ENCODE data around the gene TSHZ2. TPM values are rescaled to one million over a fixed set of nuclear protein-coding genes. Genes with fewer than 3 reads are reported as not detected.

Gene TSHZ2
- total and polyA plus RNA-seq, 2 donors (not counting 3 experiments of a cell fraction or from before 2014, with no cell fraction given) = not detected

GRCh38 chr20:53524589-53525312 is 552.6 kb downstream of the TSHZ2 start:
- no peaks in the 10 kb centered on the region for H3K36me3 ChIP-seq (ENCODE audit: control insufficient read depth in 2 of 2, extremely low read depth in 1 of 2, insufficient read depth in 2 of 2, low read length in 2 of 2)
- no peak overlapping the region for H2AFZ ChIP-seq (ENCODE audit: low read depth, low read length)
- ChIA-PET CTCF (no interaction called here), POLR2A (no interaction called here)
- no TSS peak for BruUV-seq (replicated peaks)
- H3K9me1 ChIP-seq (replicated peaks; ENCODE audit: control insufficient read depth, extremely low read depth, insufficient read depth, low read length) = no peaks in the 10 kb centered on the region
- H3K9ac ChIP-seq (replicated peaks; ENCODE audit: extremely low read depth, insufficient read depth, low read length) = no peak overlapping the region
- no peaks in the 10 kb centered on the region for H3K4me1 ChIP-seq (ENCODE audit: control insufficient read depth, extremely low read depth, insufficient read depth, low read length)
- no peak for TF ChIP-seq CTCF (IDR thresholded peaks at IDR 0.05; ENCODE audit: extremely low read depth in 1 of 2, insufficient read depth in 1 of 2, low read depth in 1 of 2, low read length in 2 of 2)
- TF ChIP-seq FOS (IDR thresholded peaks at IDR 0.05; ENCODE audit: borderline replicate concordance, insufficient read depth, low read length) = no peak
- no peak for TF ChIP-seq POLR2A (IDR thresholded peaks at IDR 0.05; ENCODE audit: low read depth, low read length)
- no peak for TF ChIP-seq GATA2 (IDR thresholded peaks at IDR 0.05; ENCODE audit: insufficient read depth, insufficient read length, low read depth, low read length)
- no peak for TF ChIP-seq MAX (IDR thresholded peaks at IDR 0.05; ENCODE audit: insufficient read depth, insufficient read length)
- TF ChIP-seq JUN (IDR thresholded peaks at IDR 0.05; ENCODE audit: borderline replicate concordance, insufficient read depth, insufficient read length, low read depth) = no peak
- no peak for TF ChIP-seq POLR2AphosphoS5 (IDR thresholded peaks at IDR 0.05; ENCODE audit: insufficient read depth, low read depth, low read length)
- no peak for TF ChIP-seq EZH2 (IDR thresholded peaks at IDR 0.05; ENCODE audit: borderline replicate concordance, low read depth, low read length, severe bottlenecking)
- TF ChIP-seq MYC (IDR thresholded peaks at IDR 0.05; ENCODE audit: low read depth, low read length) = no peak
- intact Hi-C loops (cut with micrococcal nuclease) = no loop called here
- H3K9me3 ChIP-seq (replicated peaks; ENCODE audit: control insufficient read depth, insufficient read depth, low read length) = no peaks in the 10 kb centered on the region
- no peaks in the 10 kb centered on the region for H4K20me1 ChIP-seq (replicated peaks; ENCODE audit: control insufficient read depth, extremely low read depth, insufficient read depth, low read length)
- H3K27me3 ChIP-seq (ENCODE audit: control insufficient read depth in 2 of 2, insufficient read depth in 2 of 2, low read length in 2 of 2) = no peaks in the 10 kb centered on the region
- dilution Hi-C loops (cut with MboI; ENCODE audit: extremely low pct_ligation_motif_present, low sequenced_read_pairs) = no loop called here
- H3K4me3 ChIP-seq (replicated peaks in 1 of 3; ENCODE audit: insufficient read depth in 1 of 3, low read depth in 1 of 3, low read length in 3 of 3) = no peak overlapping the region
- DNase-seq (ENCODE audit: low read depth, low spot score) (no peak), FAIRE-seq (no peak)
- H3K27ac ChIP-seq (ENCODE audit: insufficient read depth, low read depth, low read length) = no peak overlapping the region
- no peaks in the 10 kb centered on the region for H3K79me2 ChIP-seq (ENCODE audit: control insufficient read depth, insufficient read depth, low read length)
- no peak overlapping the region for H3K4me2 ChIP-seq (ENCODE audit: insufficient read depth, low read length)
